Muscle of back (tissue), 11 donors: ENCODE results near the gene TAS2R10. TPM values are rescaled to one million over a fixed set of nuclear protein-coding genes. Genes with fewer than 3 reads are reported as not detected.

ENCODE experiments used
- DNase-seq, 3 donors: peaks; one replicate each; pipeline versions ENCODE4 v3.0.0 to v3.0.0-alpha.2; 2013
- polyA plus RNA-seq, 10 donors: library from polyadenylated mRNA; unstranded; fragments of 120-200 nt; gene quantifications; one replicate each; pipeline ENCODE4 v1.2.1, GENCODE V29; 2013; ENCODE audit not compliant: insufficient read length in 10 of 10

Gene TAS2R10
- polyA plus RNA-seq, 10 donors = 0.30 to 1.5 (median 0.99) TPM

- DNase-seq = no peak
These were observed 47.1 kb downstream of the TAS2R10 start for GRCh38 chr12:10779103-10779502.

Other genes with a start within 250 kb of the TAS2R10 start
- 10 to 100 TPM; 26.9 to 37.5 (median 29.4) TPM for gene MAGOHB, start 212.7 kb downstream of the TAS2R10 start, polyA plus RNA-seq
- gene STYK1, start 152.3 kb downstream of the TAS2R10 start, polyA plus RNA-seq = under 1 TPM in 3 of 10 donors, not detected in 7; 0.07 to 0.19 (median 0.14) TPM
- 1,000 to 10,000 TPM in 2 of 10 donors, 100 to 1,000 TPM in 8; 583 to 1,085 (median 921) TPM for gene YBX3, start 103.0 kb downstream of the TAS2R10 start, polyA plus RNA-seq
- not detected for gene TAS2R7, start 23.7 kb downstream of the TAS2R10 start, polyA plus RNA-seq
- gene TAS2R8, start 19.1 kb downstream of the TAS2R10 start, polyA plus RNA-seq = not detected
- gene TAS2R9, start 16.2 kb downstream of the TAS2R10 start, polyA plus RNA-seq = not detected
- gene PRR4, start 23.1 kb upstream of the TAS2R10 start, polyA plus RNA-seq = 1 to 10 TPM; 1.1 to 9.2 (median 2.6) TPM
- gene PRH1, start 57.9 kb upstream of the TAS2R10 start, polyA plus RNA-seq = 10 to 100 TPM in 3 of 10 donors, 1 to 10 TPM in 7; 5.1 to 12.9 (median 7.5) TPM
- gene TAS2R13, start 83.2 kb upstream of the TAS2R10 start, polyA plus RNA-seq = under 1 TPM in 3 of 10 donors, not detected in 7; 0.11 to 0.18 (median 0.15) TPM
- gene PRH2, start 102.9 kb upstream of the TAS2R10 start, polyA plus RNA-seq = under 1 TPM in 3 of 10 donors, not detected in 7; 0.35 to 0.85 (median 0.38) TPM
- gene TAS2R14, start 112.9 kb upstream of the TAS2R10 start, polyA plus RNA-seq = 1 to 10 TPM; 1.6 to 5.7 (median 2.8) TPM
- under 1 TPM in 2 of 10 donors, not detected in 8; 0.28 to 0.29 TPM for gene TAS2R50, start 160.6 kb upstream of the TAS2R10 start, polyA plus RNA-seq
- 1 to 10 TPM in 4 of 10 donors, under 1 TPM in 6; 0.49 to 3.7 (median 0.96) TPM for gene TAS2R20, start 171.9 kb upstream of the TAS2R10 start, polyA plus RNA-seq
- 1 to 10 TPM in 5 of 10 donors, under 1 TPM in 5; 0.65 to 2.4 (median 1.0) TPM for gene TAS2R19, start 196.3 kb upstream of the TAS2R10 start, polyA plus RNA-seq
- 1 to 10 TPM in 5 of 10 donors, under 1 TPM in 5; 0.65 to 2.1 (median 1.0) TPM for gene TAS2R31, start 205.0 kb upstream of the TAS2R10 start, polyA plus RNA-seq
- under 1 TPM in 2 of 10 donors, not detected in 8; 0.19 to 0.26 TPM for gene TAS2R46, start 235.9 kb upstream of the TAS2R10 start, polyA plus RNA-seq